ENCODE measurements around the gene RPS18. TPM values are rescaled to one million over a fixed set of nuclear protein-coding genes. Genes with fewer than 3 reads are reported as not detected.

The RPS18 gene
- total and polyA plus RNA-seq, 2 of the 13 experiments (the other 11 are each of a cell fraction or from before 2014, with no cell fraction given): 3,896 to 5,806 TPM

DNA sequence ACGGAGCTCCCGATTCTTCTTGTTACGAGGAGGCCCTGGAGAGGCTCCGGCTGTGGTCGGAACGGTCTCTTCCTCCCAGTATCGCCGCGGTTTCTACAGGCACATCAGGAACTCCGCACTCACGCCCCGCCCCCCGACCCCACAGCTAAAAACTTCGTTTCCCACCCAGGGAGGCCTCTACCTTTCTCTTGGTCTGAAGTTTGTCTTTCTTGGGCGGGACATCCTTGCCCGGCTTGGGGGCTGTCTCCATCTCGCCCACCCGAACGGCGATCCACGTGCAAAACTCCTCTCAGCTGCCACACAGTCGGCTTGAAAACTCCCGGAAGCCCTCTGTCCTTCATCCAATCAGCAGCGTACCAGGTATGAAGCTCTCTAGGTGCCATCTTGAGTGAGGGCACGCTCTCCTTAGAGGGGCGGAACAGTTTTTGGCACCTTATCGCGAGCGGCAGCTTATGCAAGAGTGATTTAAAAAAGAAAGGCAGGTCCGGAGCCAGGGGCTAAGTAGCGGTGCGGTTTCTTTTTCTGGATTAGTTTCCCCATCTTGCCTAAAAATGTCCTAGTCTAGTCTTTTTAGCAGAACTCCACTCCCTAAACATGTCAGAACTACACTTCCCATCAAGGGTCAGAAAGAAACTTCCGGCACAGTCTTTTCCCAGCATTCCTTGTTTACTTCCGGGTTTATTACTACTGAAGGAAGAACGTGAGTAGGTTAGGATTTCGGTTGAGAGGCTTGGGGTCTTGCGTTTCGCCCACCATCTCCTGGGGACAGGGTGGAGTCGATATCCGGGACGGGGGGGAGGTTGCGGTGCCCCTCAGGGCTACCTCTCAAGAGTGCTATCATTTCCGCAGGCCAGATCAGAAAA is 17.3 kb downstream of the RPS18 start, which contains the start of the genes PFDN6 and WDR46:
Gene PFDN6 (plus strand): TSS at position 681 of the 863 bp plus-strand sequence. CDS start 256 bp downstream, outside the sequence.
Gene WDR46 (minus strand): TSS at position 319 of the 863 bp plus-strand sequence. CDS start 69 bp downstream, at position 250.
- Histone ChIP-seq H3K27ac (ENCODE audit: extremely low read length, insufficient read depth, low read length) (peak within 1 kb of the TSS; percentile 56), H4K20me1 (ENCODE audit: insufficient read depth, low read length) (no peaks in the 10 kb centered on the region), H3K4me3 (replicated peaks in 1 of 3; ENCODE audit: insufficient read depth in 1 of 3, low read depth in 2 of 3, low read length in 3 of 3) (peak within 1 kb of the TSS; percentile 73 to 96 (median 94)), H3K79me2 (ENCODE audit: insufficient read depth, low read length) (peaks cover 27% of the 10 kb centered on the region), H3K27me3 (ENCODE audit: control insufficient read depth in 1 of 2, insufficient read depth in 2 of 2, low read length in 2 of 2) (no peaks in the 10 kb centered on the region; a peak in 1 of 5 replicates), H2AFZ (ENCODE audit: low read length) (peak within 1 kb of the TSS; percentile 97), H3K9ac (ENCODE audit: insufficient read depth, low read depth, low read length) (peak within 1 kb of the TSS; percentile 92), H3K9me3 (ENCODE audit: low read length) (no peaks in the 10 kb centered on the region), H3K4me2 (ENCODE audit: low read depth, low read length) (peak within 1 kb of the TSS; percentile 99), H3K36me3 (replicated peaks in 1 of 2; ENCODE audit: control insufficient read depth in 1 of 2, insufficient read depth in 2 of 2, low read length in 2 of 2) (peaks cover 16 to 49% of the 10 kb centered on the region in 2 experiments), H3K4me1 (ENCODE audit: insufficient read depth, low read length) (peaks cover 22% of the 10 kb centered on the region)
- DNase-seq (ENCODE audit: low spot score) (peak; percentile 95), ATAC-seq (peak; percentile 97), FAIRE-seq (peak; percentile 88)
- BruUV-seq (replicated peaks): no TSS peak
- CTCF ChIA-PET (ENCODE audit: low intra/inter-chr PET ratio, low total read pairs): interaction anchor here (1.2 kb wide), 1 partner anchor 9 kb away, joined by 3 read pairs; no protein-coding TSS in a partner anchor
- in situ Hi-C loops (cut with HindIII; ENCODE audit: extremely low pct_ligation_motif_present, low pct_unique_long_range_greater_than_20kb): loop anchor here (25.0 kb wide), 1 partner anchor 123 kb away; the partner anchor contains the start of genes CUTA, PHF1 and SYNGAP1
- POLR2A ChIA-PET: interaction anchor here (0.7 to 3.4 kb wide), 16 partner anchors 8 to 318 kb away, joined by 3 to 41 read pairs (median 8); partner anchors contain the start of genes B3GALT4, CUTA, HSD17B8 and PHF1
- intact Hi-C loops (cut with micrococcal nuclease; ENCODE audit: unreplicated experiment): loop anchor here (1.0 kb wide), 1 partner anchor 9 kb away; the partner anchor contains the start of gene RGL2
- 2% methylated on average over 32 of the region's 43 CpGs for WGBS (ENCODE audit: low lambda C conversion rate)
- TF ChIP-seq HDAC1 (CRISPR knock-in tag; IDR thresholded peaks at IDR 0.05) (peak; percentile 92), GABPB1 (CRISPR knock-in tag; IDR thresholded peaks at IDR 0.05) (peak; percentile 96), ZHX2 (IDR thresholded peaks at IDR 0.05; ENCODE audit: low read depth) (peak; percentile 93), ZHX2 (CRISPR knock-in tag; IDR thresholded peaks at IDR 0.05; ENCODE audit: borderline replicate concordance) (no peak), ZFY (CRISPR knock-in tag; IDR thresholded peaks at IDR 0.05) (no peak; the same call in 1 of the 2 replicates), CBX1 (IDR thresholded peaks at IDR 0.05; ENCODE audit: low read depth) (no peak), SMC3 (IDR thresholded peaks at IDR 0.05; ENCODE audit: low read length) (no peak), CTCF (CRISPR knock-in tag; IDR thresholded peaks at IDR 0.05) (0 out of 2 replicates have a peak, but pooled peaks have one; percentile 3), CREBL2 (CRISPR knock-in tag; IDR thresholded peaks at IDR 0.05; ENCODE audit: borderline replicate concordance) (peak; percentile 5; the same call in 1 of the 2 replicates), ZNF883 (CRISPR knock-in tag; IDR thresholded peaks at IDR 0.05; ENCODE audit: not compliant biosample characterization) (no peak), EEA1 (CRISPR knock-in tag; IDR thresholded peaks at IDR 0.05; ENCODE audit: borderline replicate concordance) (peak; percentile 47; the same call in 1 of the 2 replicates), ATF7-NPFF (CRISPR knock-in tag; IDR thresholded peaks at IDR 0.05; ENCODE audit: low read depth) (no peak), RCOR2 (CRISPR knock-in tag; IDR thresholded peaks at IDR 0.05) (no peak)

Measured in HepG2 (cell line).